Choroid plexus epithelial cell (primary cell): Measurements from ENCODE around the gene DCDC2.
"Not testable (repeated sequence)": the region's sequence is repeated elsewhere in the genome, so short reads cannot be mapped to it uniquely, and the experiment has no call there.

ENCODE experiments used
- DNase-seq: peaks from one replicate; pipeline ENCODE4 v3.0.0-alpha.2; 2010; ENCODE audit warnings: low read depth
- H3K4me3 ChIP-seq: 2 replicates; pipeline ENCODE4 v1.5.1; 2011; ENCODE audit warnings: low read depth, mild to moderate bottlenecking, control low read depth, low read length, moderate library complexity
- TF ChIP-seq, protein P1 (sequence below): conservative IDR thresholded peaks from 2 replicates; pipeline ENCODE4 v1.5.1; 2011; ENCODE audit warnings: low read depth, mild to moderate bottlenecking, control low read depth, inconsistent platforms, low read length, moderate library complexity

Gene DCDC2

DNA sequence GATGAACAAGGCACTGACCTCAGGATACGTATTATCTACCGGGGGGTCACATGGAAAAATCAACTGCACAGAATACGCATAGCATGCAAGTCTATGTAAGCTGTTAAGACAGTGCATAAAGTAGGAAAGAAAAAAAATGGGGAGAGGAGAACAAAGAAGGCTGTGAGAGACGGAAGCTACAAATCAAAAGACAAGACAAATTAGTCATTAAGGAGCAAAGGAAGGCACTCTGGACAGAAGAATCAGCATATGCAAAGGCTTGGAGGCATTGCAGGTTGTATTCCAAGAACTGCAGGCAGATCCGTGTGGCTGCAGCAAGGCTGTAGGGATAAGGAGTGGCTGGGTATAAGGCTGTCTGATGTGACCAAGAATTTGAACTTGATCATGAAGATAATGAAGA, 142.9 kb downstream of the DCDC2 start:
- no peak overlapping the region for H3K4me3 ChIP-seq
- no peak for DNase-seq
- TF ChIP-seq, protein P1, sequence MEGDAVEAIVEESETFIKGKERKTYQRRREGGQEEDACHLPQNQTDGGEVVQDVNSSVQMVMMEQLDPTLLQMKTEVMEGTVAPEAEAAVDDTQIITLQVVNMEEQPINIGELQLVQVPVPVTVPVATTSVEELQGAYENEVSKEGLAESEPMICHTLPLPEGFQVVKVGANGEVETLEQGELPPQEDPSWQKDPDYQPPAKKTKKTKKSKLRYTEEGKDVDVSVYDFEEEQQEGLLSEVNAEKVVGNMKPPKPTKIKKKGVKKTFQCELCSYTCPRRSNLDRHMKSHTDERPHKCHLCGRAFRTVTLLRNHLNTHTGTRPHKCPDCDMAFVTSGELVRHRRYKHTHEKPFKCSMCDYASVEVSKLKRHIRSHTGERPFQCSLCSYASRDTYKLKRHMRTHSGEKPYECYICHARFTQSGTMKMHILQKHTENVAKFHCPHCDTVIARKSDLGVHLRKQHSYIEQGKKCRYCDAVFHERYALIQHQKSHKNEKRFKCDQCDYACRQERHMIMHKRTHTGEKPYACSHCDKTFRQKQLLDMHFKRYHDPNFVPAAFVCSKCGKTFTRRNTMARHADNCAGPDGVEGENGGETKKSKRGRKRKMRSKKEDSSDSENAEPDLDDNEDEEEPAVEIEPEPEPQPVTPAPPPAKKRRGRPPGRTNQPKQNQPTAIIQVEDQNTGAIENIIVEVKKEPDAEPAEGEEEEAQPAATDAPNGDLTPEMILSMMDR, result no peak

DNA sequence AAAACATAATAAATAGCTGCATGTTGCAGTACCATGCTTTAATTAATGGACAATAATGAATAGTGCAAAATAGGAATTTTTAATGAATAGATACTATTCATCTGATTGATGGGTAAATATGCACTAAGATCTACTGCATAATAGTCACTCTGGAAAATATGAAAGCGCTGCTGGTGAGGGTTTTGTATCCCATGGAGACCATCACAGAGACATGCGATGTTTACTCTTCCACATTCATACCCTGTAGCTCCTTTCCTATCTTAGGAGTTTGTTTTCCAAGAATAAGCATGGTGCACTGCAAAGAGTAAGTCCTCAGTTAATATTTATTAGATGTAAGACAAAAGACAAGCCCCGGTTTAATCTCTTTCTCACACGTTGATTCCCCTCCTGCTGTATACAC, 150.4 kb downstream of the DCDC2 start:
- DNase-seq, result no peak
- H3K4me3 ChIP-seq, result no peak overlapping the region
- TF ChIP-seq, protein P1, result no peak

DNA sequence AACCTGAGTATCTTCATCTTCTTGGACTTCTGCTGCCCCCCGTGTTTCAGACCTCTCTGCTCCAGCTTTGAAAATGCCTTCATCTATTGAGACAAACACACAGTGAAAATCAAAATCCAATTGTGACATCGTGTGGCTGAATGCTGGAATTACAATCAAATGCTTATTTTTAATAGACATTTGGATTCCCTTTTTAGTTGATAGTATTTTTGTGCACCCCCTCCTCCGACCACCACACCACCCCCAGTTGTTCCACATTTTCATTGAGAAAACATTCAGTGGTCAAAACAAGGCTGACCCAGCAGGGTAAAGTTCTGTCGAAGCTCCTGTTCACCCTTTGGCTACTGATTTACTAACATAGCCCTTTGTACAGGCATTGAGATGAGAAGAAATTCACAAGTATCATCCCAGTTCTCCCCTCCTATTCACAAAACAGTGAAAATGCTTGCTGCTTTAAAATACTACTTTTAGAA, 152.8 kb downstream of the DCDC2 start:
- TF ChIP-seq, protein P1, result peak; percentile 66
- H3K4me3 ChIP-seq, result no peak overlapping the region
- DNase-seq, result peak; percentile 66

DNA sequence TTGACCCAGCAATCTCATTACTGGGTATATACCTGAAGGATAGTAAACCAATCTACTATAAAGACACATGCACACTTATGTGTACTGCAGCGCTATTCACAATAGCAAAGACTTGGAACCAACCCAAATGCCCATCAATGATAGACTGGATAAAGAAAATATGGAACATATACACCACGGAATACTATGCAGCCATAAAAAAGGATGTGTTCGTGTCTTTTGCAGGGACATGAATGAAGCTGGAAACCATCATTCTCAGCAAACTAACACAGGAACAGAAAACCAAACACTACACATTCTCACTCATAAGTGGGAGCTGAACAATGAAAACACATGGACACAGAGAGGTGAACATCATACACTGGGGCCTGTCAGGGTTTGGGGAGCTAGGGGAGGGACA, 153.7 kb downstream of the DCDC2 start:
- not testable (repeated sequence) for DNase-seq

DNA sequence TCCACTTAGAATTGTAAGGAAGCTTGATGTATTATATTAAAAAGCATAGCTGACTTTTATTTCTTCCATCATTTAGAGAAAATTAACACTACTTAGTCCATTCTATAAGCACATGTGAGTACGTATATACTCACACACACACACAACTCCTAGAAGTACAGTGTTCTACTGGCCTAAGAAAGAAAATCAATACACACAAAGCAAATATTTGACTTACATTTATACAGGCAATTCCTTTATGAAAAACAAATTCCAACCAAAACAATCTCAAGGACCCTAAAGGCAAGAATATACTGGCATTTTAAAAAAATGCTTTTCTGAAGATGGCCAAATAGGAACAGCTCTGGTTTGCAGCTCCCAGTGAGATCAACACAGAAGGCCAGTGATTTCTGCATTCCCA, 160.0 kb downstream of the DCDC2 start:
- TF ChIP-seq, protein P1, result no peak
- DNase-seq, result no peak
- H3K4me3 ChIP-seq, result no peak overlapping the region

More for the DNA sequence above, 153.7 kb downstream of the DCDC2 start:
- H3K4me3 ChIP-seq, result not testable (repeated sequence)

DNA sequence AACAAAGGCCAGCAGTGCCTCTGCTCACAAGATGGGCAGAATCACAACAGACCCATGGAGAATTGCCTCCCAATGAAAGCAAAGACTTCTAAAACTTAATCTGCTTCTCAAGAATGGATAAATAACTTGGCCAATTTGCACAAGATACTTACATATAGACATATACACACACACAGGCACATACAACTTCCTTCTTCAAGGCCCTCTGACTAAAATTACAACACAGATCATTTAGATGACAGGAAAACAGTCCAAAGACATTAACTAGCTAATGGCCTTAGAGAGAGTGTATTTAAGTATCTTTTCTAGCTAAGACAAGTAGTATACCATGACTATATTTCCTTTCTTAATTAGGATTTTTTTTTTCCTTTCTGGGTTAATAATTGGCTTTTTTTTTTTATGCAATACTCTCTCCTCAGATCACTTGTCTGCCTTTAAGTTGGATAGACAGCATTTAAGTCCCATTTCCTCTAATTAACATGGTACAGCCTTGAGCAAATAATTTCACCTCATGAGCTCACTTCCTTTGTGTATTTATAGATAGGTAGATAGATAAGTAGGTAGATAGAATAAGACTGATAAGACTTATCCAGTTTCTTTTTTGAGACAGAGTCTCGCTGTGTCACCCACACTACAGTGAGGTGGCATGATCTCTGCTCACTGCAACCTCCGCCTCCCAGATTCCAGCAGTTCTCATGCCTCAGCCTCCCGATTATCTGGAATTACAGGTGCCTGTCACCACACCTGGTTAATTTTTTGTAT, 161.8 kb downstream of the DCDC2 start:
- TF ChIP-seq, protein P1, result no peak
- H3K4me3 ChIP-seq, result no peak overlapping the region

DNA sequence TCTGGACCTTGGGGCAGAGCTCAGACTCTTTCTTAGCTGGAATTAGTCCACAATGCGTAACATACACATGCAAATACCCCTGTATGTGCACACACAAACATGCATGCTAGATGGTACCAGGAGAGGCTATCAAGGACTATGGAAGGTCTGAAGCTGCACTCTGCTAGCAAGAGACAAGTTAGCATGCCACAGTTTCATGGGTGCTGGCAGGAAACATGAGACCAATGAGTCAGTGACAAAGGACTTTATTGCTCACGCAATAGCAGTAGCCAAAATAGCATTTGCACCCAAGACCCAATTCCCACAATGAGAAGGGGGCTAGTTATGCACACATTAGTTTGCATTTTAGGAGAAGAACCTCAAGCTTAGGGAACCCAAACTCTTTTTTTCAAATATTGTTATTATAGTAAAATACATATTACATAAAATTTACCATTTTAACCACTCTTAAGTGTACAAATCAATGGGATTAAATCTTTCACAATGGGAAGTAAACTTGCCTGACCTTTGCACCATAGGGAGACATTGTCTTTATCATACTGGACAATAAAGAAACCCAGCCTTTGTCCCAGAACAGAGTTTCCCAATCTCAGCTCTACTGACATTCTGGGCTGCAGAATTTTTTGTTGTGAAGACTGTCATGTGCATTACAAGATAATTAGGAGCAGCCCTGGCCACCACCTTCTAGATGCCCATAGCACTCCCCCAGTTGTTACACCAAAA, 162.7 kb downstream of the DCDC2 start:
- DNase-seq, result no peak
- no peak overlapping the region for H3K4me3 ChIP-seq
- TF ChIP-seq, protein P1, result no peak

More for the DNA sequence above, 161.8 kb downstream of the DCDC2 start:
- DNase-seq, result no peak
